IPS-15b (cell line): ENCODE measurements around the gene BPIFB6.

Source experiments
- H3K27me3 ChIP-seq: one replicate; pipeline ENCODE4 v1.6.1; 2013; ENCODE audit warnings: low read length; ENCODE audit not compliant: control insufficient read depth, insufficient read depth
- H3K36me3 ChIP-seq: one replicate; pipeline ENCODE4 v1.6.1; 2013; ENCODE audit warnings: low read length; ENCODE audit not compliant: control insufficient read depth, insufficient read depth
- H3K4me1 ChIP-seq: one replicate; pipeline ENCODE4 v1.6.1; 2013; ENCODE audit warnings: mild to moderate bottlenecking, low read length; ENCODE audit not compliant: control insufficient read depth, insufficient read depth
- H3K4me3 ChIP-seq: one replicate; pipeline ENCODE4 v1.5.1; 2013; ENCODE audit warnings: low read depth, low read length
- H3K9ac ChIP-seq: one replicate; pipeline ENCODE4 v1.6.1; 2013; ENCODE audit warnings: low read depth, mild to moderate bottlenecking, low read length
- H3K9me3 ChIP-seq: one replicate; pipeline ENCODE4 v1.6.1; 2013; ENCODE audit warnings: mild to moderate bottlenecking, low read length; ENCODE audit not compliant: control insufficient read depth, insufficient read depth

Gene BPIFB6

GRCh38 chr20:33022694-33023438 is 8.6 kb upstream of the BPIFB6 start:
- no peak overlapping the region for H3K9ac ChIP-seq
- H3K36me3 ChIP-seq = no peaks in the 10 kb centered on the region
- no peaks in the 10 kb centered on the region for H3K4me1 ChIP-seq
- no peak overlapping the region for H3K4me3 ChIP-seq
- no peaks in the 10 kb centered on the region for H3K27me3 ChIP-seq
- no peaks in the 10 kb centered on the region for H3K9me3 ChIP-seq

GRCh38 chr20:33023439-33024242 is 7.8 kb upstream of the BPIFB6 start:
- Histone ChIP-seq H3K36me3 (no peaks in the 10 kb centered on the region), H3K9me3 (no peaks in the 10 kb centered on the region)

DNA sequence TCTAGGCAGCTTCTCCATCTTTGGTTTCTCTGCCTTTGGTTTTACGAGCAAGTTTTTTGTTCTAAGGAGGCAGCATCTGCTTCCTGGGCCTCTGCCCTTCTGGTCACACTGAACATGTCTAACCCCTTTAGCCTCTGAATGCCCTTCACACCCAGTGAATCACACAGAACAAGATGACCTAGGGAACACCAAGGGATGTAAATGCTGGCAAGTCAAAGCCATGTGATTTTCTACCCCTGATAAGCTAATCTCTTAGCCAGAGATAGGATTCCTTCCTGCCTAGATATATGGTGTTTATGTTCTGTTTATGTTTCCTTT is 7.2 kb upstream of the BPIFB6 start:
- Histone ChIP-seq H3K36me3 (no peaks in the 10 kb centered on the region), H3K4me1 (no peaks in the 10 kb centered on the region), H3K9me3 (no peaks in the 10 kb centered on the region), H3K9ac (no peak overlapping the region), H3K27me3 (no peaks in the 10 kb centered on the region), H3K4me3 (no peak overlapping the region)

More at GRCh38 chr20:33023439-33024242, 7.8 kb upstream of the BPIFB6 start:
- Histone ChIP-seq H3K4me3 (no peak overlapping the region), H3K9ac (no peak overlapping the region), H3K27me3 (no peaks in the 10 kb centered on the region), H3K4me1 (no peaks in the 10 kb centered on the region)

- H3K27me3 ChIP-seq = no peaks in the 10 kb centered on the region
- H3K9ac ChIP-seq = no peak overlapping the region
- H3K4me1 ChIP-seq = no peaks in the 10 kb centered on the region
These were observed 6.7 kb upstream of the BPIFB6 start for GRCh38 chr20:33024609-33025317.

GRCh38 chr20:33025318-33025876 is 6.1 kb upstream of the BPIFB6 start:
- no peaks in the 10 kb centered on the region for H3K36me3 ChIP-seq
- H3K9me3 ChIP-seq = no peaks in the 10 kb centered on the region
- no peak overlapping the region for H3K4me3 ChIP-seq
- no peaks in the 10 kb centered on the region for H3K4me1 ChIP-seq
- no peaks in the 10 kb centered on the region for H3K27me3 ChIP-seq
- no peak overlapping the region for H3K9ac ChIP-seq

More at GRCh38 chr20:33024609-33025317, 6.7 kb upstream of the BPIFB6 start:
- H3K36me3 ChIP-seq = no peaks in the 10 kb centered on the region
- no peaks in the 10 kb centered on the region for H3K9me3 ChIP-seq
- H3K4me3 ChIP-seq = no peak overlapping the region

DNA sequence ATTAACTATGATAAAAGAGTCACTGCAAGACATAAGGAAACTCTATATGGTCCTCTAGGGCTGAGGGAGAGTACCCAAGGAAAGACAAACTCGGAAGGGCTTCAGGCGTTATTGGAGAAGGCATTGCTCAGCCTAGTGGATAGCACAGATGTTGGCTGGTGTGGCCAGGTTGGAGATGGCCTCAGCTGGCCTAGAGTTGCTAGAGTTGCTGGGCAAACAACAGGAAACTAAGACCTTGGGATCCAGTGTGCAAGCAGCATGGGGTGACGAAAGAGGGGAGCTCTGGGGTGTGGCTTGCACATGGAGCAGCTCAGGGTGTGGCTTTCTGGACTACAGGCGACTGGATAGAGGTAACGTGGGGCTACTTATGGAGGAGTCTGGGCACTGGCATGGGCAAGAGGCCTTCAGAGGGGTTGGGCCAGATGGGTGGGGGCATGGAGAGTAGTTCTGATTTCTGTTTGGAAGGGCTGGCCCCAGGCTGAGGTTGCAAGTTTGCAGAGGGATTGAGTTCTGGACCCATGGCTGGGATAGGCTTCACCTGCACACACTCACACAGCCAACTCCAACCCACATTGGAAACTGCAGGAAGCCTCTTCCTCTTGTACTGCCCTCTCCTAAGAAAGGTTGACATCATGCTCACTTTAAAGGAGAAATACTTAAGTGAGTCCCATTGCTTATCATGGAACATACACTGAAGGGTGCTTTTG is 5.2 kb upstream of the BPIFB6 start:
- H3K4me3 ChIP-seq = no peak overlapping the region
- H3K9me3 ChIP-seq = no peaks in the 10 kb centered on the region
- no peaks in the 10 kb centered on the region for H3K36me3 ChIP-seq
- H3K9ac ChIP-seq = no peak overlapping the region
- no peaks in the 10 kb centered on the region for H3K27me3 ChIP-seq
- no peaks in the 10 kb centered on the region for H3K4me1 ChIP-seq

GRCh38 chr20:33026779-33027759 is 4.4 kb upstream of the BPIFB6 start:
- H3K4me1 ChIP-seq = no peaks in the 10 kb centered on the region
- no peaks in the 10 kb centered on the region for H3K27me3 ChIP-seq
- H3K4me3 ChIP-seq = no peak overlapping the region
- H3K36me3 ChIP-seq = no peaks in the 10 kb centered on the region
- no peak overlapping the region for H3K9ac ChIP-seq
- H3K9me3 ChIP-seq = no peaks in the 10 kb centered on the region

DNA sequence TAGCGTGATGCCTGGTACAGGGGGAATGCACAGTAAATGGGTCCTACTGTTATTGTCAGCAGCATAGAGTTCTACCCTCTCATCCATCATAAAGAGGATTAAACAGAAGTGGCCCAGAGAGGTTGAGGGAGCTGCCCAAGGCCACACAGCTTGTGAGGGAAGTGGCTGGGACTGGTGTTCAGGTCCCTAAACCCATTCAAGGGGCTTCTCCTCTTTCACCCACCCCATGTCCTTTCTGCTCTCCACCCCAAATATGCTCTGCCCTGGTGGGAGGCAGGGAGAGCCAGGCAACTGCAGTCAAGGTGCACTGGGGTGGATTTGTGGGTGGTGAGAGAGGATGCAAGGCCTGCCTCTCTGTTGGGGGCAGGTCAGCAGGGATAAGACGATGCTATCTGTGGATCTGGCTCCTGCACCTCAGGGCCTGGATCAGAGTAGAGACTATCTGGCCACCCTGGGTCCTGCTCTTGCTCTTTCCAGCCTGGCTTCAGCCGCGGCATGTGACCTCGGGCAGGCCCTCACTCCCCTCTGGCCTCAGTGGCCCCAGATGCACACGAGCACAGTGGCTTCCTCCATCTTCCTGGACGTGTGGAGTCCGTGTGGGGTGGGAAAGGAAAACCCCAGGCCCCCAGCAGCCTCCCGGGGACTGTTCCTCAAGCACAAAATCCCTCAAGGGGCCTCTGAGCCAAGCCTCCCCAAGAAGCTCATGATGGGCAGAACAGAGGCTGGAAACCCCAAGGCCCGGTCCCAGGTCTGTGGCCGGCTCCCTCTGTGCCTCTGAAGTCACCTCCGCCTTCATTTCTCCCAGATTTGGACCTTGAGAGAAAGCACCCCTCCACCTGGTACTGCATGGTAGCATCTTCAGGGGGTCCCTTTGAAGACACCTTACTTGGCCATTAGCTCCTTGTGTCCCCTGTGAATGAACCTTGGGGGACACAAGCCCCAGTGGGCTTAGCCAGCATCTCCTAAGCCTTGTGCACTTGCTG is 3.4 kb upstream of the BPIFB6 start:
- Histone ChIP-seq H3K4me3 (no peak overlapping the region), H3K27me3 (no peaks in the 10 kb centered on the region), H3K9ac (no peak overlapping the region), H3K9me3 (no peaks in the 10 kb centered on the region), H3K4me1 (no peaks in the 10 kb centered on the region), H3K36me3 (no peaks in the 10 kb centered on the region)

DNA sequence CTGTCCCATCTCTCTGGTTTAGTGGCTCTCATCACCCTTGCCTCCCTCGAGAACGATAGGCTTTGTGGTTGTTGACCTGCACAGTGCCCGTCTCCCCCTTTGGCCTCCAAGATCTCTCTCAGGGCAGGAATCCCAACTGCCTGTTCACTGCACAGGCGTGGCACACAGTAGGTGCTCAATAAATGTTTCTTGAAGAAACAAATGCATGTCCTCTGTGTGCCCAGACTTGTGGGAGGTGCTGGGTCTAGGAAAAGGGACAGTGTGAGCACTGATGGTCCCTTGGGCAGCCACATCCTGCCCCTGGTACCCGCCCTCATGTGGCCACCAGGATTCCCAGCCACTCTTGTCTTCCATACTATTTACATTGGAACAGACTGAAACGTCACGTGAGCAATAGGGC is 2.6 kb upstream of the BPIFB6 start:
- Histone ChIP-seq H3K4me1 (no peaks in the 10 kb centered on the region), H3K4me3 (no peak overlapping the region), H3K9ac (no peak overlapping the region)

DNA sequence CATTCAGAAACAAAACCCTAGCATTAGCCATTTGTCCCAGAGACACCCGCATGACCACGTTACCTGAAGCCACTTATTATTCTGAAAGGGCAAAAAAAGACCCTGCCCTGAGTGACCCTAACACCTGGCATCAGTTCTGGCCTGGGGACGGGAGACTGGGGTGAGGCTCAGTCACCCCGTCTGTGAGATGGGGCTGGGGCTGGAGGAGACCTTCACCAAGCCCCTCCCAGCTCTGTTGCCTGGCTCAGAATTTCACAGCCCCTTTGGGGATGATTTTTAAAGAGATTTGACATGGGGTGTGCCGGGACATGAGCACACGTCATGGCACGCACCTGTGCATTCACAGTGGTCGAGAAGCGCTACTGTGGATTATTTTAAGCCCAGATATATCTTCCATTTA is 1.4 kb upstream of the BPIFB6 start:
- H3K9ac ChIP-seq = no peak overlapping the region
- no peak overlapping the region for H3K4me3 ChIP-seq
- no peaks in the 10 kb centered on the region for H3K27me3 ChIP-seq
- no peaks in the 10 kb centered on the region for H3K36me3 ChIP-seq
- H3K4me1 ChIP-seq = no peaks in the 10 kb centered on the region
- H3K9me3 ChIP-seq = no peaks in the 10 kb centered on the region

More for the DNA sequence above, 2.6 kb upstream of the BPIFB6 start:
- Histone ChIP-seq H3K27me3 (no peaks in the 10 kb centered on the region), H3K9me3 (no peaks in the 10 kb centered on the region), H3K36me3 (no peaks in the 10 kb centered on the region)
